H54 (cell line): Measurements from ENCODE around the gene STAG1.
"Not testable (repeated sequence)": the region's sequence is repeated elsewhere in the genome, so short reads cannot be mapped to it uniquely, and the experiment has no call there.

ENCODE experiments used
- DNase-seq: peaks from one replicate; pipeline ENCODE4 v3.0.0; 2011; ENCODE audit warnings: low spot score, mixed read lengths; ENCODE audit not compliant: insufficient read length
- FAIRE-seq: peaks from 3 replicates; lab custom pipeline; 2011; peaks lifted over from hg19 to GRCh38; lab: Jason Lieb, UNC
- POLR2A ChIP-seq: IDR thresholded peaks from 2 replicates; pipeline ENCODE4 v1.6.1; 2011; ENCODE audit warnings: low read depth, mild to moderate bottlenecking, low read length

The STAG1 gene

DNA sequence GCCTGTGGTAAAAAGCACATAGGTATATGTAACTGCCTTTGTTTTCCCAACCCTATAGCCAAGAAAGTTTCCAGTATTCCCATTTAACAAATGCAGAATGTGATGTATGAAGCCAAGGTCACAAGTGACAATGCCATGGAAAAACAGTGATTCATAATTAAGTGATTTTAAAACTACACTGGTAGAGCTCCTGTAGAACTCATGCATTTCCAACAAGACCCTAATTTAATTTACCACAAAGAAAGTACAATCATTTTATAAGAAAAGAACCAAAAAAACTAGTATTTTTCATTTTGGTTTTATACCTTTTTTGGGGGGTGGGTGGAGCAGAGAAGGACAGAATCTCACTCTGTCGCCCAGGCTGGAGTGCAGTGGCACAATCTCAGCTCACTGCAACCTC is 82.0 kb downstream of the STAG1 start:
- DNase-seq (no peak), FAIRE-seq (no peak)
- no peak for TF ChIP-seq POLR2A

DNA sequence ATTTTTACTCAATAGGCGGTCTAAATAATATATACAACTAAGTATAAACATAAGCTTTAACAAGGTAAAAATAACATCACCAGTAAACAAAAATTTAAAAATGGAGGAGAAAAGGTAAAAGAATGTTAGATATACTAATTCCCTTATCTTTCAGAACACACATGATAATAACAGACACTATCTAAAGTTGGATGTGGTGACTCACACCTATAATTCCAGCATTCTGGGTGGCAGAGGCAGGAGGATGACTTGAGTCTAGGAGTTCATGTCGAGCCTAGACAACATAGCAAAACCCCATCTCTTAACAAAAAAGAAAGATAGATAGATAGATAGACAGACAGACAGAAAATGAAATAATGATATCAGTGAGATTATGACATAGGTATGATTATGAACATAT is 85.1 kb downstream of the STAG1 start:
- FAIRE-seq (no peak), DNase-seq (no peak)
- no peak for TF ChIP-seq POLR2A

DNA sequence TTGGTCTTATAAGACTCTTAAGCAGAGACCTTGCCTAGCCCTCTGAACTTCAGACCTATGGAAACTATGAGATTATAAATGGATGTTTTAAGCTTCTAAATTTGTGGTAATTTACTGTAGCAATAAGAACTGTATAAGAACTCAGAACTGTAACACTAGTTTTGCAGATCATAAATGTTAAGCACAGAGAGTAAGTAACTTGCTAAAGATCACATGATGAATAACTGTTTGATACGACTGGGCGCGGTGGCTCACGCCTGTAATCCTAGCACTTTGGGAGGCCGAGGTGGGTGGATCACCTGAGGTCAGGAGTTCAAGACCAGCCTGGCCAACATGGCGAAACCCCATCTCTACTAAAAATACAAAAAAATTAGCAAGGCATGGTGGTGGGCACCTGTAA is 85.9 kb downstream of the STAG1 start:
- not testable (repeated sequence) for DNase-seq

DNA sequence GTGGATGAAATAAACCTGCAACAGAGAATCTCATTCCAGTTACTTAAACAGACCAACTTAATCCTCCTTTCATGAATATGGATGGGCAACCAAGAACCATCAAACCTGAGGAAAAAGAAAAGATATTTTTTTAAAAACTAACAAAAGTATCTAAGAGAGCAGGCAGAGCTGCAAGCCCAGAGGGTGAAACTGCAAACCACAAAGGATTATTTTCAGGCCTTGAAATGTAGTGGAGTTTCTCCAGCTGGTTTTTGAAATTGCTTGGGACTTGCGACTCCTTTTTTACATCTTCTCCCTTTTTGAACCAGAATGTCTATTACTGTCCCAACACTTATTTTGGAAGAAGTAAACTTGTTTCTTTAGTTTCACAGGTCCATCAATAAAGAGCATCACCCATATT is 87.4 kb downstream of the STAG1 start:
- no peak for TF ChIP-seq POLR2A
- no peak for FAIRE-seq
- no peak for DNase-seq

More for the DNA sequence above, 85.9 kb downstream of the STAG1 start:
- FAIRE-seq: not testable (repeated sequence)

DNA sequence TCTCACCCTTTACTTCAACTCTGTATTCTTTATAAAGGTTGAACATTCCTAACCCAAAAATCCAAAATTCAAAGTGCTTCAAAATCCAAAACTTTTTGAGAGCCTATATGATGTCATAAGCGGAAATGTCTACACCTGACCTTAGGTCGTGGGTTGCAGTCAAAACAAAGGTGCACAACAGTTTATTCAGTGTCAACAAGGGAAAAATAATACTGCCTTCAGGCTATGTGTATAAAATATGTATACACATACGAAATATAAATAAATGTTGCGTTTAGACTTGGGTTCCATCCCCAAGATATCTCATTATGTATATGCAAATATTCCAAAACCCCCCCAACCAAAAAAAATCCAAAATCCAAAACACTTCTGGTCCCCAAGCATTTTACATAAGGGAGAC is 90.9 kb downstream of the STAG1 start:
- TF ChIP-seq POLR2A: no peak
- FAIRE-seq: no peak
- no peak for DNase-seq

DNA sequence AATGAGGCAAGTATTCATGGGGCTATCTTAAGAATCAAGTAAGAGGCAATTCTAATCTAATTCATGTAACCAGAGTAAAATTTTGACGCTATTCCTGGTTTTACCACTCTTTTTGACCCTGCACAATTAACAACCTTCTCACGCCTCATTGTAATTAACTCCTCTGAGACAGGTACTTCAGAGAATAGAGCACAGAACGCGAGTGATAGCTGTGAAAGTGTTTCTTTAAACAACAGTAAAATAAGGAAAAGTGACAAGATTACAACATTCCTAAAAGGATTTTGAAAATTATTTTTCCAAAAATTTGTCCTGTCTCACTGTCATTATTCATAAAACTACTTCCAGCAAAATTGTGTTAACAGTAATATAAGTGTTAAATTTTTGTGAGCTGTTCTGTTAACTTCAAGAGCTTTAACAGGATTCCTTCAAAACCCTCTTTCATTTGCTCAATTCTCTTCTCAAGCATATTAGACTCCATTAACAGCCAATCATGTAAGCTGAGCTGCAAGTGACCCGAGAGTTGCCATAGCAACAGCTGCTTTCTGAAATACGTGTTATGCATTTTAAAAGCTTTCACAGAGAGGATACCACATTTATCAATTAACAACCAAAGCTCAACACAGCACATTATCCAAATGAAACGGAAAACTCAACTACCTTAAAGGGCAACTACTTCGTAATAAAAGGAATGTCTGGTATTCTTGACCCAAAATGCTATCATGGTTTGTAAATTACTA is 93.1 kb downstream of the STAG1 start:
- no peak for DNase-seq
- TF ChIP-seq POLR2A: no peak
- FAIRE-seq: peak; percentile 30

DNA sequence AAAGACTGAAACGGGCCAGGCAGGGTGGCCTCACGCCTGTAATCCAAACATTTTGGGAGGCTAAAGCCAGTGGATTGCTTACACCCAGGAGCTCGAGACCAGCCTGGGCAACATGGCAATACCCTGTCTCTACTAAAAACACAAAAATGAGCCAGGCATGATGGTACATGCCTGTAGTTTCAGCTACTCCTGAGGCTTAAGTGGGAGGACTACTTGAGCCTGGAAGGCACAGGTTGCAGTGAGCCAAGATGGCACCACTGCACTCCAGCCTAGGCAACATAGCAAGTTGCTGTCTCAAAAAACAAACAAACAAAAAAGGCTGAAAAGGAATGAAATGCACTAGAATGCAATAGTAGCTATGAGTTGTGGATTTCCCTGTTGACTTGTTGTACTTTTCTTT is 94.7 kb downstream of the STAG1 start:
- TF ChIP-seq POLR2A: no peak
- no peak for FAIRE-seq
- DNase-seq: no peak

DNA sequence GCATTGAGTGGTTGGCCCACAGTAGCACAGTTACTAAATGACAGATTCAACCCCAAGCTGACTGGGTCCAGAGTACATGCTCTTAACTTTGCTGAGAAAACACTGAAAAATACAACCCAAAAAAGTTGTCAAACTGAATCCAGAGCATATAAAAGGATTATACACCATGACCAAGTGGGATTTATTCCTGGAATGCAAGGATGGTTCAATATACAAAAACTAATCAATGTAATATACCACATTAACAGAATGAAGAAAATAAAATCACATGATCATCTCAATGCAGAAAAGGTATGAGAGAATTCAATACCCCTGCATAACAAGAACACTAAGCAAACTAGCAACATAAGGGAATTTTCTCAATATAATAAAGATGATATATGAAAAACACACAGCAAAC is 98.5 kb downstream of the STAG1 start:
- no peak for TF ChIP-seq POLR2A
- DNase-seq: no peak
- FAIRE-seq: no peak

DNA sequence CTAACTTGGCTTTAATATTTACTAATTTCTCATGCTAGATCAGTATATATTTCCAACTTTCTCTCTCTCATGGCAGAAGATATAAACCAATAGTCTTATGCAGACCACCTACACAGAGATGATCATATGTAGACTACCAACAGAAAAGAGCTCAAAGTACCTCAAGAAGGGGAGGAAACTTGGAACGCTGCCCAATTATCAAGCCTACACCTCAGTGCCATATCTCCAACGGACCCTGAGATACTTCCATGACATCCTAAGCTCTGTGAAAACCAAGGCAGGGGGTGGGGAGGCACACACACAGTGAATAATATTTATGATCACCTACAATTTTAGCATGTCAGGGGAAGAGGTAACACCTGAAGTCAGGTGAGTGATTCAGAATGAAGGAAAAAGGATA is 100.6 kb downstream of the STAG1 start:
- DNase-seq: no peak
- TF ChIP-seq POLR2A: no peak
- no peak for FAIRE-seq

DNA sequence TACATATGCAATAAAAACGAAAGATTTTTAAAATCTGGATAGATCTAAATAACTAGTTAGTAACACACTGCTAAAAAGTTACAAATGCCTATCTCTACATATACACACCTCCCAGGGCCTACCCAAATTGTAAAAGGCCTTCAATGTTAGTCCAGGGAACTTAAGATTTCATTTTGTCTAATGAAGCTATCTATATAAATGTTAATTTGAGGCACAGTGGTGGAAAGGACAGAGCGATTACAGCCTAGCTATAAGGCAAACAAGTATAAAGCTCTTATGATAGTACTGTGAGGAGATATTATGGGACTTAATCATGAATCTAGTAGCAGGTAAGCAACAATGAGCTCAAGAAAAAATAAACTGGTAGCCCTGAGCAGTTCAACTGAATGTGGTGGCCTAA is 101.7 kb downstream of the STAG1 start:
- no peak for FAIRE-seq
- no peak for TF ChIP-seq POLR2A

DNA sequence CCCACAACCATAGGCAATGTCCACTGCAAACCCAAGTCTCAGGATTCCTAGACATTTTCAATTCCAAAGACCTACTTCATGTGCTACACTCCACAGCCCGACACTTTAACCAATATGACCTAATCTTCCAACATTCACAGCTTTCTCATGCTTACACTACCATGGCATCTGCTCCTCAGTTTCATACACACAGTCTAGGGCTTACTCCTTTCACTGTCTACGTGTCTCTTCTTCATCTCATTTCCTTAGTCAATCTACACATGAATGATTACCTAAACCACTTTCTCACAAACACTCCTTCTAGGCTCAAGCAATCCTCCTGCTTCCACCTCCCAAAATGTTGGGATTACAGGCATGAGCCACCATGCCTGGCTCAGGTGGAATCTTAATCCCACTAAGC is 106.3 kb downstream of the STAG1 start:
- no peak for TF ChIP-seq POLR2A
- DNase-seq (no peak), FAIRE-seq (no peak)

More for the DNA sequence above, 101.7 kb downstream of the STAG1 start:
- DNase-seq: no peak

DNA sequence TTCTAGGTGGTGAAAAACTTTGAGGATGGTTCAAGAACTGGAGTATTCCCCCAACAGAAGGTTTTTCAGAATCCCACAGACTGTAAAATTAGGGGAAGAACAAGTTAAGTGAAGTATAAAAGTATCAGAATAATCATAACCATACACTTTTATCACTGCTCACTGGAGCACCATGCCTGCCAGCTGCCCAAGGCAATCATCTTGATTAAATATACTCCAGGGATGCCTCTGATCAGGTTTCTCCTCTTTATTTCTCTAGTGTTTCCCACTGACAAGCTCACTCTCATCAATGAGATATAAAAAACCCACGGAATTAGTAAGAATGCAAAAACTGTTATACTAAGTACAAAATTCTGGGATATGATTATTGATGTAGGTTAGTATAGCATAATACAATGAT is 108.0 kb downstream of the STAG1 start:
- DNase-seq (no peak), FAIRE-seq (no peak)
- no peak for TF ChIP-seq POLR2A

DNA sequence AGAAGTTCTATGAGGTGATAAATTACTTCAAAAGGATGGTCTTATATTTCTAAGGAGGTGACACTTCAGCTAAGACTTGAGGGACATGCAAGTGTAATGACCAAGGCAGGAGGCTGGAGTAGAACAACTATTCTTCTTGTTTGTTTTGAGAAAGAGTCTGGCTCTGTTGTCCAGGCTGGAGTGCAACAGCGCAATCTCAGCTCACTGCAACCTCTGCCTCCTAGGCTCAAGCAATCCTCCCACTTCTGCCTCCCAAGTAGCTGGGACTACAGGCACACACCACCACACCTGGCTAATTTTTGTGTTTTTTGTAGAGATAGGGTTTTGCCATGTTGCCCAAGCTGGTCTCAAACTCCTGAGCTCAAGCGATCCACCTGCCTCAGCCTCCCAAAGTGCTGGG is 108.8 kb downstream of the STAG1 start:
- FAIRE-seq: not testable (repeated sequence)

DNA sequence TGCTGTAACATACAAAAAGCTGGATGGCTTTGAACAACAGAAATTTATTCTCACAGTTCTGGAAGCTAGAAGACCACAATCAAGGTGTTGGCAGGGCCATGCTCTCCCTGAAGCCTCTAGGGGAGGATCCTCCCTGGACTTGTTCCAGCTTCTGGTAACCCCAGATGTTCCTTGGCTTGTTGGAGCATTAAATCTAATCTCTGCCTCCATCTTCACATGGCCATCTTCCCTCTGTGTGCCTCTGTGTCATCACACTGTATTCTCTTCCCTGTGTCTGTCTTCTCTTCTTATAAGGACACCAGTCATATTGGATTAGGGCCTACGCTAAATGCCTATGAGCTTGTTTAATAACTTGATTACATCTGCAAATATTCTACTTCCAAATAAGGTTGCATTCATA is 109.5 kb downstream of the STAG1 start:
- no peak for TF ChIP-seq POLR2A
- no peak for DNase-seq
- FAIRE-seq: no peak

More for the DNA sequence above, 108.8 kb downstream of the STAG1 start:
- not testable (repeated sequence) for DNase-seq

DNA sequence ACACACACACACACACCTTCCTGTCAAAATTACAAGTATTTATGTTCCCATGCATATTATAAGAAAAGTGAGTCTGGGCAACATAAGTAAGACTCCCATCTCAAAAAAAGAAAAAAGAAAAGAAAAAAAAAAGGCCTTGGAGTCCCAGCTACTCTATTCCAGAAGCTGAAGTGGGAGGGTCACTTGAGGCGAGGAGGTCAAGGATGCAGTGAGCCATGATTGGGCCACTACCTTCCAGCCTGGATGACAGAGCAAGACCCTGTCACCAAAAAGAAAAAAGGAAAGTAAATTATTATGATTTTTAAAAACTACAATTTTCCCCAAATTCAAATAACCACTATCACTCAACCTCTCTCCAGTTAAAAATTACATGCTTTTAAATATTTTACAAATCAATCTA is 113.1 kb downstream of the STAG1 start:
- DNase-seq: no peak
- no peak for TF ChIP-seq POLR2A
- no peak for FAIRE-seq
